ENCODE measurements around the gene ABHD12. TPM values are rescaled to one million over a fixed set of nuclear protein-coding genes. Genes with fewer than 3 reads are reported as not detected.
"Not testable (repeated sequence)": the region's sequence is repeated elsewhere in the genome, so short reads cannot be mapped to it uniquely, and the experiment has no call there.

ABHD12 gene
- total RNA-seq (2014; rRNA removed) = 47.8 and 48.8 TPM in 2 replicates
- polyA plus RNA-seq (2012) = 70.1 TPM

GRCh38 chr20:25390538-25391528 lies at the start of gene ABHD12:
TSS of gene ABHD12 (minus strand) at chr20:25390835. CDS start at chr20:25390703, 132 bp downstream.
- peak; percentile 97 for DNase-seq (ENCODE audit: low read depth)

GRCh38 chr20:25439328-25439727 lies 48.7 kb upstream of the ABHD12 start:
- no peak for DNase-seq (ENCODE audit: low read depth)

- DNase-seq (ENCODE audit: low read depth) = no peak
Measured at GRCh38 chr20:25437153-25437581, 46.5 kb upstream of the ABHD12 start.

GRCh38 chr20:25424536-25424935 lies 33.9 kb upstream of the ABHD12 start:
- no peak for DNase-seq (ENCODE audit: low read depth)

GRCh38 chr20:25422032-25422431 lies 31.4 kb upstream of the ABHD12 start:
- DNase-seq (ENCODE audit: low read depth) = no peak

GRCh38 chr20:25421102-25421501 lies 30.5 kb upstream of the ABHD12 start:
- no peak for DNase-seq (ENCODE audit: low read depth)

GRCh38 chr20:25418776-25419175 lies 28.1 kb upstream of the ABHD12 start:
- peak; percentile 38 for DNase-seq (ENCODE audit: low read depth)

- DNase-seq (ENCODE audit: low read depth) = peak; percentile 42
Measured at GRCh38 chr20:25408890-25409289, 18.3 kb upstream of the ABHD12 start.

- peak; percentile 16 for DNase-seq (ENCODE audit: low read depth)
Measured at GRCh38 chr20:25408170-25408547, 17.5 kb upstream of the ABHD12 start.

- DNase-seq (ENCODE audit: low read depth) = peak; percentile 88
Measured at GRCh38 chr20:25407311-25408169, 16.9 kb upstream of the ABHD12 start, which contains the start of gene GINS1. TSS of gene GINS1 (plus strand) at chr20:25407673. CDS start at chr20:25407821, 148 bp downstream.

GRCh38 chr20:25402583-25402982 lies 11.9 kb upstream of the ABHD12 start:
- DNase-seq (ENCODE audit: low read depth) = peak; percentile 15

GRCh38 chr20:25400291-25400732 lies 9.7 kb upstream of the ABHD12 start:
- DNase-seq (ENCODE audit: low read depth) = not testable (repeated sequence)

- peak; percentile 77 for DNase-seq (ENCODE audit: low read depth)
Measured at GRCh38 chr20:25399037-25399430, 8.4 kb upstream of the ABHD12 start.

GRCh38 chr20:25398376-25399036 lies 7.9 kb upstream of the ABHD12 start:
- DNase-seq (ENCODE audit: low read depth) = no peak

GRCh38 chr20:25397821-25398220 lies 7.2 kb upstream of the ABHD12 start:
- DNase-seq (ENCODE audit: low read depth) = no peak

GRCh38 chr20:25397096-25397495 lies 6.5 kb upstream of the ABHD12 start:
- no peak for DNase-seq (ENCODE audit: low read depth)

- DNase-seq (ENCODE audit: low read depth) = no peak
Measured at GRCh38 chr20:25394996-25395395, 4.4 kb upstream of the ABHD12 start.

GRCh38 chr20:25394276-25394675 lies 3.6 kb upstream of the ABHD12 start:
- DNase-seq (ENCODE audit: low read depth) = no peak

GRCh38 chr20:25389858-25390537 lies 637 bp downstream of the ABHD12 start:
- DNase-seq (ENCODE audit: low read depth) = peak; percentile 11

- DNase-seq (ENCODE audit: low read depth) = peak; percentile 17
Measured at GRCh38 chr20:25389401-25389857, 1.2 kb downstream of the ABHD12 start.

All from LHCN-M2 (cell line).